ENCODE measurements around the gene CELF2.

- TF ChIP-seq CTCF (IDR thresholded peaks at IDR 0.05) = no peak
- no peak for TF ChIP-seq POLR2A (IDR thresholded peaks at IDR 0.05)
- no peak for TF ChIP-seq EP300 (IDR thresholded peaks at IDR 0.05)
These were observed 243.5 kb downstream of the CELF2 start for GRCh38 chr10:11261143-11261542.
